GM12873 (cell line): ENCODE measurements around the gene PDZRN4.

ENCODE experiments used
- CTCF ChIP-seq: IDR thresholded peaks from 2 replicates; pipeline ENCODE4 v1.5.1; 2012; ENCODE audit warnings: low read depth, mild to moderate bottlenecking, moderate library complexity, low read length, control low read depth; ENCODE audit not compliant: insufficient read depth; ENCODE audit errors: missing control alignments

PDZRN4 gene

GRCh38 chr12:41462312-41462711 lies 274.2 kb downstream of the PDZRN4 start:
- TF ChIP-seq CTCF, result no peak

- TF ChIP-seq CTCF, result no peak
These were observed 277.4 kb downstream of the PDZRN4 start for GRCh38 chr12:41465526-41465925.

- no peak for TF ChIP-seq CTCF
These were observed 278.2 kb downstream of the PDZRN4 start for GRCh38 chr12:41466300-41466699.

GRCh38 chr12:41466802-41467201 lies 278.7 kb downstream of the PDZRN4 start:
- TF ChIP-seq CTCF, result no peak

GRCh38 chr12:41467591-41468325 lies 279.6 kb downstream of the PDZRN4 start:
- TF ChIP-seq CTCF, result no peak

GRCh38 chr12:41468341-41468740 lies 280.2 kb downstream of the PDZRN4 start:
- no peak for TF ChIP-seq CTCF

GRCh38 chr12:41468756-41469155 lies 280.6 kb downstream of the PDZRN4 start:
- TF ChIP-seq CTCF, result no peak
